SK-N-MC (cell line): Measurements from ENCODE around the gene PEAK1.
A peak's percentile ranks its signal among the peaks of the same experiment; 100 is the strongest.
"Not testable (repeated sequence)": the region's sequence is repeated elsewhere in the genome, so short reads cannot be mapped to it uniquely, and the experiment has no call there.

ENCODE experiments used
- DNase-seq: peaks from one replicate; pipeline ENCODE4 v3.0.0-alpha.2; 2011; ENCODE audit warnings: low read depth, low spot score
- H3K27ac ChIP-seq: fragments of 200-600 bp; sonication (generic); 2 replicates; pipeline ENCODE4 v1.5.1; 2016; ENCODE audit warnings: mixed run types
- H3K36me3 ChIP-seq: fragments of 200-600 bp; sonication (generic); 2 replicates; pipeline ENCODE4 v1.6.1; 2017; ENCODE audit warnings: antibody characterized with exemption, low read length, mixed read lengths; ENCODE audit not compliant: insufficient read depth
- H3K4me3 ChIP-seq: fragments of 200-600 bp; sonication (generic); 2 replicates; pipeline ENCODE4 v1.5.1; 2016
- H3K9ac ChIP-seq: fragments of 200-600 bp; sonication (generic); 2 replicates; pipeline ENCODE4 v1.8.0; 2017; ENCODE audit warnings: mixed run types, mixed read lengths; ENCODE audit not compliant: insufficient read length
- H3K9me3 ChIP-seq: fragments of 200-600 bp; sonication (generic); 2 replicates; pipeline ENCODE4 v1.6.1; 2017; ENCODE audit warnings: low read depth, mild to moderate bottlenecking, antibody characterized with exemption, low read length, moderate library complexity, mixed read lengths
- EZH2 ChIP-seq: fragments of 200-600 bp; sonication (generic); IDR thresholded peaks from one replicate; pipeline ENCODE4 v1.6.1; 2017; ENCODE audit warnings: antibody characterized with exemption
- FOXP2 ChIP-seq: optimal IDR thresholded peaks from 2 replicates; pipeline ENCODE3; 2011; ENCODE audit warnings: mild to moderate bottlenecking, moderate library complexity; ENCODE audit not compliant: insufficient read depth; ENCODE audit errors: extremely low read length, control extremely low read depth
- POLR2AphosphoS5 ChIP-seq: IDR thresholded peaks from 2 replicates; pipeline ENCODE4 v1.6.1; 2012; ENCODE audit warnings: mild to moderate bottlenecking, low read depth, low read length, borderline replicate concordance

PEAK1 gene

GRCh38 chr15:77412972-77413698, 6.8 kb downstream of the PEAK1 start:
- peak; percentile 48 for DNase-seq
- Histone ChIP-seq H3K9ac (no peak overlapping the region), H3K36me3 (no peaks in the 10 kb centered on the region), H3K4me3 (peak overlapping the region; percentile 30; the same call in 1 of the 2 replicates), H3K27ac (no peak overlapping the region), H3K9me3 (no peaks in the 10 kb centered on the region)
- TF ChIP-seq FOXP2 (no peak), POLR2AphosphoS5 (no peak), EZH2 (no peak)

- H3K4me3 ChIP-seq, result no peak overlapping the region
- H3K9ac ChIP-seq, result no peak overlapping the region
- DNase-seq, result no peak
- no peak overlapping the region for H3K27ac ChIP-seq
- H3K9me3 ChIP-seq, result no peaks in the 10 kb centered on the region
- TF ChIP-seq FOXP2 (no peak), POLR2AphosphoS5 (no peak), EZH2 (no peak)
- no peaks in the 10 kb centered on the region for H3K36me3 ChIP-seq
Measured at GRCh38 chr15:77411619-77411976, 8.3 kb downstream of the PEAK1 start.

DNA sequence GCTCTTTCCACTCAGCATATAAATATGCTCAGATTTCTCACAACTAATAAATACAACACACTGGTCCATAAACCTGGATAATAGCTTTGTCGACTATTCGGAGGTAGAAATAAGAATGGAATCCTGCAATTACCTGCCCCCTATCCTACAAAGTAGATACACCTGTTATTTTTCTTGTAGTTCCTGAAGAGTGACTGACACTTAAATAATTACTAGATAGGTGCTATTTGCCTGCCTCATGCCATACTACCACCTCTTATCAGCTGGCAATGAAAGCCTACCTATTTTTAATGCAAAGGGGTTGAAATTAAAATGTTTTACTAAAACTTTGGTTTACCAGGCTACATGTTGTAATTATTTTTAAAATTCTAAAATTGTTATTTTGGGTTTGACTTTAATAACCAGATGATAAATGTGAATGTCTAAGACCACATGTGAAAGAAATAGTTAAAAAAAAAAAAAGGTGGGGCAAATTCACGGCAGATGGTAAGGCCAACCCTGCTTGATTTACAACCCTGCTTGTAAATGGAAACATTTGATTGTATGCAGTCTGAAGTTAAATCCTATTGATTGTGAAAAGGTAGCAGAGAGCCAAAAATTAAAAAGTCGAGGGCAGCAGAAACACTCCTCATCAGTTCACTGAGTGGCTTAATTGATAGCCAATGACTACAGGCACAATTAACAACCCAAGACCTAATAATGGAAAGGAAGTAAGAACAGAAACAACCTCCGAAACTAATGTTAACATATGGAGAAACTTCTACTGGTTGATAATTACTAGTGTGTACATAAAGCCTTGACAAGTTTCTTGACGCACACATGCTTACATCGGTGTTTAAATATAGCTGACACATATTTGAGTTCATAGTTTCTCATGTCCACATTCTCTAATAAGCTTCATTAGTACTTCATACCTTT, 8.9 kb downstream of the PEAK1 start:
- no peak overlapping the region for H3K27ac ChIP-seq
- H3K9ac ChIP-seq, result no peak overlapping the region
- DNase-seq, result no peak
- H3K36me3 ChIP-seq, result no peaks in the 10 kb centered on the region
- H3K9me3 ChIP-seq, result no peaks in the 10 kb centered on the region
- H3K4me3 ChIP-seq, result no peak overlapping the region
- TF ChIP-seq FOXP2 (no peak), EZH2 (no peak), POLR2AphosphoS5 (no peak)

GRCh38 chr15:77410157-77410500, 9.8 kb downstream of the PEAK1 start:
- not testable (repeated sequence) for H3K9ac ChIP-seq, H3K36me3 ChIP-seq, H3K9me3 ChIP-seq, DNase-seq
- H3K4me3 ChIP-seq, result peak overlapping the region; percentile 47
- peak overlapping the region; percentile 84; the same call in 1 of the 2 replicates for H3K27ac ChIP-seq

DNA sequence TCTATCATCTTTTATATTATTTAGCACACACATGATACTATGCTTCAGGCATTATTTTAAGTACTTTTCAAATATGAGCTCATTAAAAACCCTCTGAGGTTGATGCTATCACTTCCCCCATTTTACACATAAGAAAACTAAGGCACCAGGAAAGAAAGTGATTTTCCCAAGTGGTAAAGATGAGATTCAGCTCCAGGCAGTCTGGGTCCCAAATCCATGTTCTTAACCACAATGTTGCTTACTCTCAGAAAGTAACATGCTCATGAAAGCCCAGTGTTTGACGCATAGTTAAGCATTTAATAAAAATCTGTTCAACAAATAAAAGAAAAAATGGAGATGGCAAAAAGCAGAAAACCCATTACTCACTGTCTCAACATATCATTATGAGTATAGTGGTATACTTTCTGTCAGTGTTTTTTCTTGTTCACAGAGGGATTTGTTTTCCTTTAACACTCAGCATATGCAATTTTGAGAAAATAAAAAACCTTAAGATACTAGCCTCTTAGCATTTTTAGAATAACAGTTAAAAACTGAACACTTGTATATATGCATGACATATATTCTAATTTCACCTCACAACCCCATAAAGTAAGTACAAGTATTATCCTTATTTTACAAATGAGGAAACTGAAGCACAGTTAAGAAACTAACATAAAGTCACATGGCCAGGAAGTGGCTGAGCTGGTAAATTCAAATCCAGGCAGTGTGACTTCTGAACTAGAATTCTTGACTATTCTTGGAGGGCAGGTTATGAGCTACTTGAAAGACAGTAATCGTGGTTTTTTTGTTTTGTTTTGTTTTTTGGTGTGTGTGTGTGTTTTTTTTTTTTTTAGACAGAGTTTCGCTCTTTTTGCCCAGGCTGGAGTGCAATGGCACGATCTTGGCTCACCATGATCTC, 10.4 kb downstream of the PEAK1 start:
- no peaks in the 10 kb centered on the region for H3K36me3 ChIP-seq
- H3K9me3 ChIP-seq, result no peaks in the 10 kb centered on the region
- TF ChIP-seq FOXP2 (peak; percentile 52), POLR2AphosphoS5 (no peak)
- peak overlapping the region; percentile 47 for H3K4me3 ChIP-seq
- no peak overlapping the region for H3K9ac ChIP-seq
- peak overlapping the region; percentile 84 for H3K27ac ChIP-seq
- DNase-seq, result peak; percentile 73

DNA sequence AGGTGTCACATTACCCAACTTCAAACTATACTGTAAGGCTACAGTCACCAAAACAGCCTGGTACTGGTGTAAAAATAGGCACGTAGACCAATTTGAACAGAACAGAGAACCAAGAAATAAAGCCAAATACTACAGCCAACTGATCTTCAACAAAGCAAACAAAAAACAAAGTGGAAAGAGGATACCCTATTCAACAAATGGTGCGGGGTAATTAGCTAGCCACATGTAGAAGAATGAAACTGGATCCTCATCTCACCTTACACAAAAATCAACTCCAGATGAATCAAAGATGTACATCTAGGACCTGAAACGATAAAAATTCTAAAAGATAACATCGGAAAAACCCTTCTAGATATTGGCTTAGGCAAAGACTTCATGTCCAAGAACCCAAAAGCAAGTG, 13.1 kb downstream of the PEAK1 start:
- Histone ChIP-seq H3K27ac (no peak overlapping the region), H3K4me3 (no peak overlapping the region), H3K9me3 (no peaks in the 10 kb centered on the region), H3K9ac (no peak overlapping the region), H3K36me3 (no peaks in the 10 kb centered on the region)
- DNase-seq, result no peak
- TF ChIP-seq FOXP2, result no peak

GRCh38 chr15:77406173-77406759, 13.6 kb downstream of the PEAK1 start:
- not testable (repeated sequence) for H3K4me3 ChIP-seq, H3K27ac ChIP-seq, DNase-seq

DNA sequence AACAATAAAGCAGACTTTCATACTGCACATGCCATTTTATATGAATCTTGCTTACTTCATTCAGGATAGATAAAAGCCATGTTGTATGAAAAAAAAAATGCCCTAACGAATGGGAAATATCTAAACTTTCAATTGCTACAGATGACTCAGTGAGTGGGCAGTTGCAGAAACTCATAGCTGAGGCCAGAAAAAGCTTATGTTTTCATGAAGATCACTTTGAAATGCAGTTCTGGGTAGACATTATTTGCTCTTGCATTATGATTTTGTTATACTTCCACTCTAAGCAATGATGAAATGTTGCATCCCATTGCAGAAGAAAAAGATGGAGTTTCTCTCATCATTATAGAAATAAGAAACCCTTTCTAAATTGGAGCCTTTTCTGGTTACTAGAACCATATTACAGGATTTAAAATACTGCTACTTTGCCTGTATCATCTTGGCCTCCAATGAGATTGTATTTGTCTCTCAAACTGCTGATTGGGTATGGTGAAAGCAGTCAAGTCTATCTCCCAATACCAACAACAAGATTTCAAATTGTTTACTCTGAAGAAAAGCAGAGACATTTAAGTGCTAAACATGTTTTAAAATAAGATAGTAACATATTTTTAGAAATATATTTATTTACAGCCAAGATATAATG, 17.0 kb downstream of the PEAK1 start:
- DNase-seq, result no peak
- TF ChIP-seq POLR2AphosphoS5 (no peak), FOXP2 (no peak), EZH2 (no peak)
- H3K9ac ChIP-seq, result no peak overlapping the region
- H3K4me3 ChIP-seq, result no peak overlapping the region
- H3K36me3 ChIP-seq, result no peaks in the 10 kb centered on the region
- H3K9me3 ChIP-seq, result no peaks in the 10 kb centered on the region; the same call in 1 of the 2 replicates
- H3K27ac ChIP-seq, result peak overlapping the region; percentile 44; the same call in 1 of the 2 replicates

More at GRCh38 chr15:77406173-77406759, 13.6 kb downstream of the PEAK1 start:
- not testable (repeated sequence) for H3K9me3 ChIP-seq, H3K9ac ChIP-seq, H3K36me3 ChIP-seq
